Muscle layer of duodenum (tissue), 2 donors: Measurements from ENCODE around the gene LZTR1.
A peak's percentile ranks its signal among the peaks of the same experiment; 100 is the strongest.
"Not testable (repeated sequence)": the region's sequence is repeated elsewhere in the genome, so short reads cannot be mapped to it uniquely, and the experiment has no call there.

Experiments used
- H3K27ac ChIP-seq: one replicate; pipeline ENCODE4 v1.7.0; 2013; ENCODE audit warnings: mild to moderate bottlenecking, low read length
- H3K27me3 ChIP-seq: one replicate; pipeline ENCODE4 v1.7.0; 2013; ENCODE audit warnings: low read depth, mild to moderate bottlenecking, control low read depth, low read length
- H3K36me3 ChIP-seq, 2 donors: one replicate each; pipeline ENCODE4 v1.7.0; 2013; ENCODE audit warnings: low read length in 2 of 2, control low read depth in 1 of 2, mild to moderate bottlenecking in 1 of 2; ENCODE audit not compliant: insufficient read depth in 2 of 2, control insufficient read depth in 1 of 2
- H3K4me1 ChIP-seq, 2 donors: one replicate each; pipeline ENCODE4 v1.7.0; 2013; ENCODE audit warnings: low read length in 2 of 2, mild to moderate bottlenecking in 2 of 2, control low read depth in 1 of 2, moderate library complexity in 1 of 2; ENCODE audit not compliant: insufficient read depth in 2 of 2, control insufficient read depth in 1 of 2
- H3K4me3 ChIP-seq, 2 donors: one replicate each; pipeline ENCODE4 v1.7.0; 2013; ENCODE audit warnings: low read length in 2 of 2, low read depth in 1 of 2, mild to moderate bottlenecking in 1 of 2
- H3K9me3 ChIP-seq, 2 donors: one replicate each; pipeline ENCODE4 v1.7.0; 2013; ENCODE audit warnings: low read length in 2 of 2, control low read depth in 1 of 2, mild to moderate bottlenecking in 1 of 2; ENCODE audit not compliant: control insufficient read depth in 1 of 2
- donor health status: healthy.

Gene LZTR1

GRCh38 chr22:20981787-20982562, at the start of gene LZTR1:
LZTR1 (plus strand) TSS chr22:20982297; CDS start chr22:20982372, 75 bp downstream.
- Histone ChIP-seq H3K27ac (peak within 1 kb of the TSS; percentile 89), H3K27me3 (no peaks in the 10 kb centered on the region), H3K4me3 (peak within 1 kb of the TSS; percentile 71 to 87), H3K9me3 (no peaks in the 10 kb centered on the region), H3K4me1 (peaks cover 8 to 30% of the 10 kb centered on the region in 2 donors), H3K36me3 (peaks cover 5 to 16% of the 10 kb centered on the region in 2 donors)

- H3K27ac ChIP-seq, result no peak overlapping the region
- H3K36me3 ChIP-seq, result peaks cover 4 to 5% of the 10 kb centered on the region in 2 donors
- no peaks in the 10 kb centered on the region for H3K27me3 ChIP-seq
- peaks cover 6 to 19% of the 10 kb centered on the region in 2 donors for H3K4me1 ChIP-seq
- H3K4me3 ChIP-seq, result no peak overlapping the region
- H3K9me3 ChIP-seq, result no peaks in the 10 kb centered on the region
These were observed 48.2 kb upstream of the LZTR1 start for GRCh38 chr22:20933910-20934309.

- H3K27me3 ChIP-seq, H3K9me3 ChIP-seq, H3K4me3 ChIP-seq, H3K27ac ChIP-seq, H3K36me3 ChIP-seq: not testable (repeated sequence)
- H3K4me1 ChIP-seq, result peaks cover 8 to 21% of the 10 kb centered on the region in 2 donors
These were observed 47.0 kb upstream of the LZTR1 start for GRCh38 chr22:20935049-20935448.

GRCh38 chr22:20935780-20936539, 46.1 kb upstream of the LZTR1 start:
- H3K27me3 ChIP-seq, H3K27ac ChIP-seq, H3K9me3 ChIP-seq, H3K36me3 ChIP-seq, H3K4me3 ChIP-seq: not testable (repeated sequence)
- H3K4me1 ChIP-seq, result peaks cover 17 to 28% of the 10 kb centered on the region in 2 donors

- Histone ChIP-seq H3K4me1 (peaks cover 19 to 31% of the 10 kb centered on the region in 2 donors), H3K27me3 (no peaks in the 10 kb centered on the region), H3K9me3 (no peaks in the 10 kb centered on the region), H3K36me3 (peaks cover 4 to 5% of the 10 kb centered on the region in 2 donors), H3K27ac (no peak overlapping the region), H3K4me3 (no peak overlapping the region)
These were observed 44.9 kb upstream of the LZTR1 start for GRCh38 chr22:20937031-20937793.

GRCh38 chr22:20937794-20938671, 44.1 kb upstream of the LZTR1 start:
- Histone ChIP-seq H3K9me3 (no peaks in the 10 kb centered on the region), H3K27ac (no peak overlapping the region), H3K4me1 (peaks cover 19 to 31% of the 10 kb centered on the region in 2 donors), H3K27me3 (no peaks in the 10 kb centered on the region), H3K4me3 (no peak overlapping the region), H3K36me3 (peaks cover 4 to 5% of the 10 kb centered on the region in 2 donors)

- H3K27ac ChIP-seq, H3K27me3 ChIP-seq, H3K4me3 ChIP-seq, H3K36me3 ChIP-seq, H3K9me3 ChIP-seq: not testable (repeated sequence)
- peaks cover 19 to 31% of the 10 kb centered on the region in 2 donors for H3K4me1 ChIP-seq
These were observed 42.5 kb upstream of the LZTR1 start for GRCh38 chr22:20939457-20940185.

- H3K4me1 ChIP-seq, result peaks cover 19 to 31% of the 10 kb centered on the region in 2 donors
- no peak overlapping the region for H3K27ac ChIP-seq
- H3K36me3 ChIP-seq, result no peaks in the 10 kb centered on the region
- H3K9me3 ChIP-seq, result no peaks in the 10 kb centered on the region
- no peak overlapping the region for H3K4me3 ChIP-seq
- H3K27me3 ChIP-seq, result no peaks in the 10 kb centered on the region
These were observed 41.9 kb upstream of the LZTR1 start for GRCh38 chr22:20940186-20940651.

GRCh38 chr22:20940904-20941385, 41.2 kb upstream of the LZTR1 start:
- H3K36me3 ChIP-seq, result no peaks in the 10 kb centered on the region
- H3K27ac ChIP-seq, result peak overlapping the region; percentile 56
- no peak overlapping the region for H3K4me3 ChIP-seq

More at GRCh38 chr22:20940904-20941385, 41.2 kb upstream of the LZTR1 start:
- no peaks in the 10 kb centered on the region for H3K27me3 ChIP-seq
- peaks cover 19 to 28% of the 10 kb centered on the region in 2 donors for H3K4me1 ChIP-seq
- H3K9me3 ChIP-seq, result no peaks in the 10 kb centered on the region
